Islet precursor cell (in vitro differentiated cells): ENCODE results near the gene CTTNBP2NL.
A peak's percentile ranks its signal among the peaks of the same experiment; 100 is the strongest.
"Not testable (repeated sequence)": the region's sequence is repeated elsewhere in the genome, so short reads cannot be mapped to it uniquely, and the experiment has no call there.

Source experiments
- DNase-seq: peaks from one replicate; pipeline ENCODE4 v3.0.0-alpha.2; 2018

CTTNBP2NL gene

DNA sequence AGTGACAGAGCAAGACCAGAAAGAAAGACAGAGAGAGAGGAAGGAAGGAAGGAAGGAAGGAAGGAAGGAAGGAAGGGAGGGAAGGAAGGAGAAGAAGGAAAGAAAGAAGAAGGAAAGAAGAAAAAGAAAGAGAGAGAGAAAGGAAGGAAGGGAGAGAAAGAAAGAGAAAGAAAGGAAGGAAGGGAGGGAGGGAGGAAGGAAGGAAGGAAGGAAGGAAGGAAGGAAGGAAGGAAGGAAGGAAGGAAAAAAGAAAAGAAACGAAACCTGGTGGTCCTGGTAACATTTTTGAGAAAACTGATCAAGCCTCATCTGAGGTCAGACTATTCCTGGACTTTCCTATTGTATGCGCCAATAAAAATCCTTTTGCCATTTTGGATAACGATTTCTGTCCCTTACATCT, 8.2 kb upstream of the CTTNBP2NL start:
- no peak for DNase-seq

DNA sequence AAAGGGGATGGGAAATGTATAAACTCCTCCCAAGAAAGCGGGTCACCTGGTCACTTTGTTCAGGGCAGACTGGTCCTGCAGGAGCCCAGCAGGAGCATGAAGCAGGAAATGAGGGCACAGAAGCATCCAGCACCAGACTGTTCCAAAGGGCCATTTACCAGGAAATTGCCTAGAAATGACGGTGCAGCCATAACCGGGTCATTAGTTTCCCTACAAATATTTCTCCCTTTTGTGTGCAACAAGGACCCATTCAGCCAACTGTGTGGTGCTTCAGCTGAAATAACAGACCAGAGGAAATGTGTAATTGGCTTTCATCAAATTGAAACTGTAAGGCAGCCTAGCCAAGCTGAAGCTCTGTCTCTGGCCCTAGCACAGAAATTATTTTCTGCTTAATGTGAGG, 7.6 kb upstream of the CTTNBP2NL start:
- DNase-seq = no peak

DNA sequence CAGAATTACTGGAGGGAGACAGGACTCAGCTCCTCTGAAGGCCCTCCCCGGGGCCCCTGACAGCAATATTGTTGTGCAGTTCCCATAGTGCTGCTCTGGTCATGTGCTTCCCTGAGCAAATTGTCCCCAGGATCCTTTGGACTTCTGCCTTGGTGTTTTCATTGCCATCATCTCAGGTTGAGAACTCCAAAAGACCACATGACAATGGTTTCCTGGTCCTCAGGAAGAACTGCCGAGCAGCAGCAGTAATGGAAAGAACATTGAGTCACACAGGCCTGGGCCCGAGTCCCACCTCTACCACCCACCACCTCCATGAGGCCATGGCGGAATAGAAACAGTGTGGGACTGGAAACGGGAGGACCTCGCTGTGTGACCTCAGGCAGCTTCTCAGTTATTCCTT, 6.3 kb upstream of the CTTNBP2NL start:
- no peak for DNase-seq

DNA sequence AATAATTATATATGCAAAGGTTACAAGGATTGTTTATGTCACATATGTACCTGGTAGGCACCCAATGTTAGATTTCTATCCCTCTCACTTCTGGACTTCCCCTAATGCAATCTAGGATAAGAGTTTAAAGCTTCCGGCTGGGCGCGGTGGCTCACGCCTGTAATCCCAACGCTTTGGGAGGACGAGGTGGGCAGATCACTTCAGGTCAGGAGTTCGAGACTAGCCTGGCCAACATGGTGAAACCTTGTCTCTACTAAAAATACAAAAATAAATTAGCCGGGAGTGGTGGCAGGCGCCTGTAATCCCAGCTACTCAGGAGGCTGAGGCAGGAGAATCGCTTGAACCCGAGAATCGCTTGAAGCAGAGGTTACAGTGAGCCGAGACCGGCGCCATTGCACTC, 5.7 kb upstream of the CTTNBP2NL start:
- DNase-seq = not testable (repeated sequence)

DNA sequence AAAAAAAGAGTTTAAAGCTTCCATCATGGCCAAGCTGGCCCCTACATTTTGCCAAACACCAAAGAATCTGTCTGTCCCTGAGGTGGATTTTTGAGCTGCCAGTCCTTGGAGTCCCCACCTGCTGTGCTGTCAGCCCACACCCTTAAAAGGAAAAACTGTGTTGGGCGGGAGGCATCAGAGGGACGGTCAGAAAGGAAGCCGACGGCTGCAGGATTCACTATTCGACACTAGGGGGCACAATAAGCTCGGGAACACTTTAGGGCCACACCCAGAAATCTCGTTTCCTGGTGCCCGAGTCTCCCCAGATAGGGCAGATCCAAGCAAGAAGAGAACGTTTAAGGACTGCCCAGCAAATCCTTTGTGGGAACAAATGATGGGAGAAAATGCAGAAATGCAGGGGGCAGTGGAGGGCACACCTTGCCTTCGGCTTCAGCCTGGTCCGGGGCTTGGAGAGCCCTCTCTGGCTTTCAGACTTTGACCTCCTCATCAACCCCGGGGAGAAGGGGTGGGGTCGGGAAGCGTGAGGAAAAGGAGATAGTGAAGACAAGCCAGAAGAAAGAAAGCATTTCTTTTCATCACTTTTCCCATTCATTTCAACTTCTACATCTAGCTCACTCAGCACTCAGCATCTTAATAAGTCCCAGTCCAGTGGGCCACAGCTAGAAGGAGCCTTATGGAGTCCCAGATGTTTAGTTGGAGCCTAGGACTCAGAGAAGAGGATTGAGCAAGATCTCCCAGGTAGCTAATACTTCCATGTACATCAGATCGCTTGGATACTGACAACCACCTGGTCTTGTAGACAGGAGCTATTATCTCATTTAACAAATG, 5.0 kb upstream of the CTTNBP2NL start:
- peak; percentile 94 for DNase-seq

DNA sequence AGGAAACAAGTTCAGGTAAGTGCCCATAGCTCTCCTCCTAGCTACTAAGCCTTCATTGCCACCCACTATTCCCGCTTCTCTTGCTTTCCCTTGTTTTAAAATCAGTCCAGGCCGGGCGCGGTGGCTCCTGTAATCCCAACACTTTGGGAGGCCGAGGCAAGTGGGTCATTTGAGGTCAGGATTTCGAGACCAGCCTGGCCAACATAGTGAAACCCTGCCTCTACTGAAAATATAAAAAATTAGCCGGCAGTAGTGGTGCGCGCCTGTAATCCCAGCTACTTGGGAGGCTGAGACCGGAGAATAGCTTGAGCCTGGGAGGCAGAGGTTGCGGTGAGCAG, 4.4 kb upstream of the CTTNBP2NL start:
- DNase-seq = no peak

DNA sequence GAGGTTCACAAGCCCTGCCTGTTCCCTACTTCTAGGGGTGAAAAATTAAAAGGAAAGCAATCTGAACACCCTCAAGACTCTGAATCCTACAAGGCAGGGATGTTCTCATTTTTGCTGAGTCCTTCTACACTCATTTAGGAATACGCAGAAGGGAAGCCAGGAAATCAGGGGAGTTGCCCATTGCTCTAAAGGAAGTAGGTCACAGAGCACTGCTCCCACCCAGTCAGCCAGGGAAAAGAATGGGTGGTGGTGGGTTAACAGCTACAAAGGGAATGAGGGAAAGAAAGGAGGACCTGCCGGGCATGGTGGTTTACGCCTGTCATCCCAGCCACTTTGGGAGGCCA, 2.4 kb upstream of the CTTNBP2NL start:
- no peak for DNase-seq

DNA sequence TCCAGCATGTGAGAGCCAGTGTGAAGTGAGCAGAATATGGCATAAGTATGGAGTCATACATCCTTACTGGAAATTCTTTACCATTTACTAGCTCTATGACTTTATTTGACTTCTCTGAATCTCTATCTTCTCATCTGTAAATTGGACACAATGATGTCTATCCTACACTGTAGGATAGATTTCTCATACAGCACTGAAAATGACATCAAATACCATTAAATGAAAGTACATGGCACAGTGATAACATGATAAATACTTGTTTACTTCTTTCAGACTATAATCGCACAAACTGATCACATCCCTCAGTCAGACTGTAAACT, 1.3 kb upstream of the CTTNBP2NL start:
- no peak for DNase-seq

DNA sequence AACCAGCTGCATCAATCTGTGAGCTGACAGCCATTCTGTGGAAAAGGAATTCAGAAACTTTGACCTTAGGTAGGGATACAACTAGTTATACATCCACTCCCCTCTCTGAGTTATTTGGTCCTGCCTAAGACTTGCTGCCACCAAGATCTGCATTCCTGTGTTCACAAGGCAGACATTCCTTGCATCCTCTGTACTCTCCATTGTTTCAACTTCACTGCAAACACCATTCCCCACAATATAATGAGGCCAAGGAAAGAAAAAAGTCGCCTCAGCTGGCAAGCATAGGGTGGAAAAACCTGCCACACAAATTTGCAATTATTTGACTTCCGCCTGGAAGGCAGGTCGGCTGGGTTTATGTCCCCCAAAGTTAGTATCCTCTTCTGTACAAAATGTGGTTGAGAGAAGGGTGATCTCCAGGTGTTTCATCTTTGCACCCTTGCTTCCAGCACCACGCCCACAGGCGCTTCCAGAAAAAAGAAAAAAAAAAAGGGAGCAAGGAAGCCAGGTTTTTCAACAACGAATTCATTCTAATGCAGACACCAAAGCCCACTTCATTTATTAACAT, 676 bp upstream of the CTTNBP2NL start:
- peak; percentile 76 for DNase-seq

DNA sequence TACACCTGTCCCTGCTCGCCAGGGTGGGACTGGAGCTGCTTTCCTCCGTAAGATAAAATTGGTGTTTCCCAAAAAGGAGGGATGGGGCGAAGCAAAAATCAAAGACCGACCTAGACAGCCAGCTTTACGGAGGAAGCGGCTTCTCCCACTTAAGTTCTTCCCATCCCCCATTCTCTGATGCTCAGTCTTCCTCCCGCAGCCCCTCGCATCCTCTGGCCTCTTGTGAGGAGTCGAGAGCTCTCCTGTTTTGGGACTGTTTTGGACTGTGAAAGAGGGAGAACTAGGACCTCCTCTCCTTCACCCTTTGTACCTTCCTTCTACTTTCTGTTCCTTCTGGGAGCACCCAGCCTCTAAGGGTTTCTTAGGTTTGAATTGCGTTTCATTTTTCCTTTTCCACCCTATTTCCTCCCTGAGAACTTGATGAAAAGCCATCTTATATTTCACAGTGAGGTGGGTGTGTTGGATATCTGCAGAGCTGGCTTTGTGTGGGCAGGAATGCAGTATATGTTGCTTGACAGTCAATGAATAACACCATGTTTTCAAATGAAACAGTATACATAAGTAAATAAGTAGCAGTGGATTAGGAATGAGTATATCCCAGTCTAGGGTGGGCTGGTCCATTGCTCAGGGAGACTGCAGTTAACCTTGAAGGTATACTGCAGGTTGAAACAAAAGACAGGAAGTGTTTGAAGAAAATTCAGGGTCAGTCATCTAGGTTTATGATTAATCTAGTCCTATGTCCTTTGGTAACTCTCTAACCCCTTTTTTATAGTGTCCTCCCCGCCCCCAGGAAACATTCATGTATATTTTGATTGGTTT, 848 bp downstream of the CTTNBP2NL start:
- peak; percentile 58 for DNase-seq

DNA sequence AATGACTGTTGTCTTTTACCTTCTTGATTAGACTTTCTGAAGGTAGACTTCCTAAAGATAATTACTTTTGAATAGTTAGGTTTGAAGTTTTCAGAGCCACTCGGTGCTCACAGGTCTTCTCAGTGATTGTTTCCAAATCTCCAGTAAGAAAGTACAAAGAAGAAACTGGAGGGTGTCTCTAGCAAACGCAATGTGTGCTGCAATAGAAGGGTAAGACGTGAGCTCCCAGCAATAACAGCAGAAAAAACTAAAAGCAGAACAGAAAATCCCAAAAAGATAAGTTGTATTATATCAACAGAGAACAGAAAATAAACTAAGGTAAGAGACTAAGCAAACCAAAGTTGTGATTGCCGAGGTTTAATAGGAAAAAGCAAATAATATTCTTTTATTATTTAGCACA, 1.8 kb downstream of the CTTNBP2NL start:
- DNase-seq = no peak

DNA sequence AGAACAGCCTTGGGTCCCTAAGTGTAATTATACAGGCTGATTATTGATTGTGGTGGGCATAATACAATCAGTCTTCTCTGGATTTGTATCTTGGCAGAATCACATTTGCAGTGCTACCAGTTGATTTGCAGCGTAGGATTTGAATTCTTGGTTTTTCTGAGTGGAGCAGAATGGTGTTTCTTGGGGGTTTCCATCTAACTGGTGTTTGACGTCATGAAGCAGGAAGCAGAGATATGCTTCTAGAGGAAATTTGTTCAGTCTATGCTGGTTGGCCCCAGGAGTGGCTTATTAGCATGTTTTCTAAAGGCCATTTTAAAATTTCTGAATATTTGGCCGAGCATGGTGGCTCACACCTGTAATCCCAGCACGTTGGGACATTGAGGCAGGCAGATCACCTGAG, 3.4 kb downstream of the CTTNBP2NL start:
- DNase-seq = no peak

DNA sequence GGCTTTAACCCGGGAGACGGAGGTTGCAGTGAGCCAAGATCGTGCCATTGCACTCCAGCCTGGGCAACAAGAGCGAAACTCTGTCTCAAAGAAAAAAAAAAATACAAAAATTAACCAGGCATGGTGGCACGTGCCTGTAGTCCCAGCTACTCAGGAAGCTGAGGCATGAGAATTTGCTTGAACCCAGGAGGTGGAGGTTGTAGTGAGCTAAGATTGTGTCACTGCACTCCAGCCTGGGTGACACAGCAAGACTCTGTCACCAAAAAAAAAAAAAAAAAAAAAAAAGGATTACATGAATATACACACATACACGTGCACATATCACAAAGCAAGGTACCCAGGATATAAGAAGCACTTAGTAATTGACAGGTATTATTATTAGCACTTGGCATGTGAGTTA, 4.7 kb downstream of the CTTNBP2NL start:
- not testable (repeated sequence) for DNase-seq

DNA sequence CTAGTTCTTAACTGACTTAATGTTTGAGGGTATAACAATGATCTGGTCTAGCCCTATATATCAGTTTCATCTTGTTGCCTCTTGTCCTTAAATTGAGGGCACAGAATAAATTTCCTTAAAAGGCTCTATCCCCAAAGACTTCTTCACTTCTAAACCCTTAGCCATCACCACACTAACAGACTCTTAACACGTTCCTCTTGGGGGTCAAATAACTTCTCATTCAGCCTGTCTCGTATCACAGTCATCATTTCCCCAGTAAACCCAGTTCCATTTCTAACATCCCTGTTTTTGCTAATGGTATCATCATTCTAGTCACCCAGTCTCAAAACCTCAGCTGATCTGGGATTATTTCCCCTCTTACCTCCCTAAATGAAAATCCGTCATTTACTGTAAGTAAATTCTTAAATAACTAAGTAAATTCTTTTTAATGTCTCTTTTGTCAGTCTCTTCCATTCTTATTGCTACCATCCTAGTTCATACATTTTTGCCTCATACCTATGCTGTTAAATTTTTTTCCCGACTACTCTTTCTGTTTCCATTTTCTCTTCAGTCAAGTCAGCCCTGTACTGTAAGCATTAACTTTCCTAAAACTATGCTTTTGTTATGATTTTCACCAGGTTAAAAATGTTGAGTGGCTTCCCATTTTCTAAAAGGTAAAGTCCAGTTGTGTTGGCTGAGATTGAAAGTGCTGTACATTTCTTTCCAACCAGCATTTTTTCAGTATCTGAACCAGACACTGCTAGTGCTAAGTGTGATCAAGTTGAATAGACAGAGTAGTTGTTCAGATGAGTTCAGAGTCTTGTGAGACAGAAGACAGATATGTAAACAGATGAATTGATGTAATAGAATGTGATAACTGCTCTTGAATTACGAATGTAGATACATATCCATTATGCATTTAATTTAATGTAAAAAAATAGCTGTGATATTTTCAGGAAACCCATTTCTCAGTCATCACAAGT, 6.9 kb downstream of the CTTNBP2NL start:
- no peak for DNase-seq

DNA sequence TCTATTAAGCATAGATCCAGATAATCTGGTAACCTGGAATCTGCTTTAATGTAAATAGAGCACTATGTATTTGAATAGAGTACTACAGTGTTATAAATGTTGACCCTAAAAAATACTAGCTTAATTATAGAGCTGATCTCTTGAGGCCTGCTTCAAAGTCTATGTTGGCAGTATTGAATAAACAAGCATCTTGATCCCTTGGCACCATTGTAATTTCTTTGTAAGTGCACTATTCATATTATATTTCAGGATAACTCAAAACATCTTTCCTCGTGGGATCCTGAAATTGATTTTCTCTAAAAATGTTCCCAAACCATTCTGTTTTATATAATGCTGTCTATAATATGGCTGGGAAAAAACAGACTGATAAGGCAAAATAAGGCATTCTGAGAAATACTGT, 10.8 kb downstream of the CTTNBP2NL start:
- no peak for DNase-seq

DNA sequence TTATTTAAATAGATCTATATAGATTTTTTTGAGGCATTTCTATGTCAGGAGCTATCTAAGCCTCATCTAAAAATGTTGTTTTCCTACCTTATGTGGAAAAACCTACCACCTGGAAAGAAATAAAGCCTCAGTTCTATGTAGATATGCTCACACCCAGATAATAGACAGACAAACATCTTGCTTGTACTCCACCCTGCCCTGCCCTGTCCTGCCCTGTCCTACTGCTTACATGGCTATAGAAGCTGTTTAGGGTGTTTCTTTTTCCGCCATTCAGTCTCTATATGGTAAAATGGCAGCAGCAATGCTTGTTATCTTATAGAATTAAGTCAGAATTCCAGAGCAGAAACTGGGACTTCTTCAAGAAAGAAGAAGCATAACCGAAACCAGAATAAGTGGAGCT, 13.4 kb downstream of the CTTNBP2NL start:
- DNase-seq = no peak

DNA sequence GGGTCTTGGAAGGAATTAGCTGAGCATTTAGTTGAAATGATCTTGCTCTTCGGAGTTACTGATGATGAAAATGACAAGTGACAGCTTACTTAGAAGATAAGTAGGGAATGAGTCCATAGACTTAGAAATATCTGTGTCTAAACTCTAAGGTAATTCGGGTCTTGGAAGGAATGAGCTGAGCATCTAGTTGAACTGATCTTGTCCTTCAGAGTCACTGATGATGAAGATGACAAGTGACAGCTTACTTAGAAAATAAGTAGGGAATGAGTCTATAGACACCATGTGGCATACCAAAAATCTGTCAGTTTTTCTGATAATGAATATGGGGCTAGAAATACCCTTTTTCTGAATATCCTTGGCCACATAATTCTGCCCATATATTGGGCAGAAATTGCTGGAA, 14.7 kb downstream of the CTTNBP2NL start:
- no peak for DNase-seq

DNA sequence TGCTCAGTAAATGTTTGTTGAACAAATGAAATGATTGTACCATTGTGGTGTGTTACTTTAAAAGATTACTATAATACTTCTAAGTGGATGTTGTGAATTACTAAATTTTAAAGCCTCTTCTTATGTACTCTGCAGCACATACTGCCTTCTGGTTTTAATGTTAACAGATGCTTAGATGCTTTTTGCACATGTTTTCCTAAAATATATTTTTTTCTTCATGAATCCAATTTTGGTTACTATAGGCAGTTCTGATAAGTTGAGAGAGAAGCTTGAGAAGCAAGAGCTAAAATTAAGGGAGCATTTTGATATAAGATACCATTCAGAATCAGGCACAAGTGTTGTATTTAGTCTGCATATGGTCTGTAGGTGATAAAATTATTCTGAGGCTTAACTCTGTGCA, 21.3 kb downstream of the CTTNBP2NL start:
- DNase-seq = no peak

DNA sequence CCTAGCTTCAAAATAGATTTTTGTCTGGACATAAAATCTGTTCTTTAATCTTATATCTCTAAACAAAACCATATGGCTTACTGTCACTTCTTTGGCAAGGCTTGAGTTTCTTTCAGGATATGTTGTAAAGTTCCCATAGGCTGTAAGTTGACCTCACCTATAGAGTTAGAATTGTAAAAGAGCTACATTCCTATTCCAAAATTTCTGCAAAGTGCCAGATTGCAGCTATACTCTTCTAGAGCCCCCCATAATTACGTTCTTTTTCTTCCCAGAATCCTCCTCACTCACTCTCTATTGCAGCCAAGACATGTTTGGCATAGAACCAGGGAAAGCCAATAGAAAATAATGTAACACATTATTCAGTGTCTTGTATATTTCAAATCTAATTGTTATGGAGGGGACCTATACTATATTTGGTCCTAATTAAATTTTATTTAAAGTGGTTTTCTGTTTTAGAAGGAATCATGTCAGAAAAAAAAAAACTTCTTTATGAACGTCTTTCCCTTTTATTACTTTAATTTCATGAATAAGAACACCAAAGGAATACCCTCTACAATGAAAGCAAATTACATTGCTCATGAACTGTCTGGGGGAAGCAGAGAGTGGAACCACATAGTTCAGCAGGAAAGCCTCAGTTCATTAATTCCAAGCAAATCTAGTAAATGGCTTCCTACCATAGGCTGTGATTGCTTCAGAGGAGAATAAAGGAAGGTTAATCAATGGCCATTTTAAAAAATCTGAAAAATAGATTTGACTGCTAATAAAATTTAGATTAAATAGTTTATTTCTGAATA, 22.3 kb downstream of the CTTNBP2NL start:
- no peak for DNase-seq

DNA sequence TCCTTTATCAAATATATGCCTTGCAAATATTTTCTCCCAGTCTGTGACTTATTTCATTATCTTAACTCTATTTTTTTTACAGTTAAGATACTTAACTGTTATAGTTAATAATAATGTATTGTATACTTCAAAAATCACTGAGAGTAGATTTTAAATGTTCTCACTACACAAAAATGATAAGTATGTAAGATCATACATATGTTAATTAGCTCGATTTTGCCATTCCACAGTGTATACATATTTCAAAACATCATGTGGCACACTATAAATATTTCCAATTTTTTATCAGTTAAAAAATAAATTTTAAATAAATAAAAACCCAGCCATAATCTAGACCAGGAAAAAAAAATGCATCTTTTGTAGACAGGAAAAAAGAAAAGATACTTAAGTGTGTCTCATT, 27.2 kb downstream of the CTTNBP2NL start:
- no peak for DNase-seq

DNA sequence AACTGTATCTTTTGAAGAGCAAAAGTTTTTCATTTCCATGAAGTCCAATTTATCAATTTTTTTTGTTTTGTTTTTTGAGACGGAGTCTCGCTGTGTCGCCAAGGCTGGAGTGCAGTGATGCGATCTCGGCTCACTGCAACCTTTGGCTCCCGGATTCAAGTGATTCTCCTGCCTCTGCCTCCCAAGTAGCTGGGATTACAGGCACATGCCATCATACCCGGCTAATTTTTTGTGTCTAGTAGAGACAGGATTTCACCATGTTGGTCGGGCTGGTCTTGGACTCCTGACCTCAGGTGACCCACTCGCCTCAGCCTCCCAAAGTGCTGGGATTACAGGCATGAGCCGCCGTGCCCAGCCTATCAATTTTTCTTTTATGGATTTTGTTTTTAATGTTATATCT, 27.7 kb downstream of the CTTNBP2NL start:
- DNase-seq = not testable (repeated sequence)

DNA sequence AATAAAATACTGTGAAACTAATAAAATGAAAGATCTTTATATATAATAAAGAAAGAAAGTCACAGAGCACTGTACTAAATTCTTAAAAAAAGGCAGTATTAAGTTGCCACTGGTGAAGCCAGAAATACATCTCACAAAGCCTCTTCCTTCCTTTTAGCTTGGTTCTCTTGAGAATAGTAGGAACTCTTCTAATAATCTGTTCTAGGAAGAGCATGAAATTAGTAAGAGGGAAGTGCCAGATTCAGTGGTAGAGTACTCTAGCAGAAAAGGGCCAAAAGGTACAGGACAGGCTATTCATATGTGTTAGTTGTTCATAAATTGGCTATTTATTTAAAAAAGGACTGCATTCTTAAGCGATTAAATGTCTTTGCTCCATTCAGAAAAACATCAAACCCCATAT, 33.7 kb downstream of the CTTNBP2NL start:
- no peak for DNase-seq
